Left lung (tissue), 10 donors: ENCODE measurements around the gene GPR158. TPM values are rescaled to one million over a fixed set of nuclear protein-coding genes. Genes with fewer than 3 reads are reported as not detected.

ENCODE experiments used
- ATAC-seq: fragments of 200-7000 bp; cut with Tn5 transposase; one replicate; pipeline ENCODE4 v1.9.1; 2020; ENCODE audit warnings: moderate library complexity
- DNase-seq, 4 donors: peaks; one replicate each; pipeline ENCODE4 v3.0.0-alpha.2; 2013 to 2020
- H3K27ac ChIP-seq, 2 donors: fragments of 200-600 bp; sonication (generic) in 1 of 2; one replicate each; pipeline versions ENCODE4 v1.5.0 to v1.8.0; 2020 to 2021
- H3K27me3 ChIP-seq, 2 donors: fragments of 200-600 bp; sonication (generic) in 1 of 2; one replicate each; pipeline versions ENCODE4 v1.5.0 to v1.8.0; 2020 to 2021
- H3K36me3 ChIP-seq, 2 donors: fragments of 200-600 bp; sonication (generic) in 1 of 2; one replicate each; pipeline versions ENCODE4 v1.5.0 to v1.8.0; 2020 to 2021
- H3K4me1 ChIP-seq, 2 donors: fragments of 200-600 bp; one replicate each; pipeline ENCODE4 v1.8.0; 2021
- H3K4me3 ChIP-seq, 2 donors: fragments of 200-600 bp; sonication (generic) in 1 of 2; one replicate each; pipeline versions ENCODE4 v1.5.0 to v1.8.0; 2020 to 2021; ENCODE audit warnings: mild to moderate bottlenecking in 1 of 2
- H3K9me3 ChIP-seq, 2 donors: fragments of 200-600 bp; sonication (generic) in 1 of 2; one replicate each; pipeline versions ENCODE4 v1.5.0 to v1.8.0; 2020 to 2021
- intact Hi-C, 2 donors: fragments of 100-400 bp; cut with DNase I; formaldehyde crosslinking; loops; one replicate each; pipeline versions ENCODE4 v1.11.2 to v1.14.2; 2022
- polyA plus RNA-seq, 6 donors: library from polyadenylated mRNA; unstranded; fragments of 120-200 nt; gene quantifications; one replicate each; pipeline ENCODE4 v1.2.1, GENCODE V29; 2013; ENCODE audit not compliant: insufficient read length in 6 of 6
- total RNA-seq, 2 donors: library from RNA; stranded (reverse); fragmentation: NEBNext Ultra II Directional; extraction: Animal tissue kit (Norgen Biotek cat#: 25700); gene quantifications; one replicate each; pipeline ENCODE4 v1.2.1, GENCODE V29; 2021
- TF ChIP-seq, protein P1 (sequence below), 2 donors: fragments of 200-600 bp; sonication (generic) in 1 of 2; IDR thresholded peaks; one replicate each; pipeline versions ENCODE4 v1.5.0 to v1.8.0; 2021; ENCODE audit warnings: antibody characterized with exemption in 2 of 2
- donor health status: DM: no; HTN: yes; CAD: no.
- donor health status: DM: no; HTN: no; CAD: no.

GPR158 gene
- total and polyA plus RNA-seq, 8 donors = 0.05 to 1.5 (median 0.88) TPM

- TF ChIP-seq, protein P1, sequence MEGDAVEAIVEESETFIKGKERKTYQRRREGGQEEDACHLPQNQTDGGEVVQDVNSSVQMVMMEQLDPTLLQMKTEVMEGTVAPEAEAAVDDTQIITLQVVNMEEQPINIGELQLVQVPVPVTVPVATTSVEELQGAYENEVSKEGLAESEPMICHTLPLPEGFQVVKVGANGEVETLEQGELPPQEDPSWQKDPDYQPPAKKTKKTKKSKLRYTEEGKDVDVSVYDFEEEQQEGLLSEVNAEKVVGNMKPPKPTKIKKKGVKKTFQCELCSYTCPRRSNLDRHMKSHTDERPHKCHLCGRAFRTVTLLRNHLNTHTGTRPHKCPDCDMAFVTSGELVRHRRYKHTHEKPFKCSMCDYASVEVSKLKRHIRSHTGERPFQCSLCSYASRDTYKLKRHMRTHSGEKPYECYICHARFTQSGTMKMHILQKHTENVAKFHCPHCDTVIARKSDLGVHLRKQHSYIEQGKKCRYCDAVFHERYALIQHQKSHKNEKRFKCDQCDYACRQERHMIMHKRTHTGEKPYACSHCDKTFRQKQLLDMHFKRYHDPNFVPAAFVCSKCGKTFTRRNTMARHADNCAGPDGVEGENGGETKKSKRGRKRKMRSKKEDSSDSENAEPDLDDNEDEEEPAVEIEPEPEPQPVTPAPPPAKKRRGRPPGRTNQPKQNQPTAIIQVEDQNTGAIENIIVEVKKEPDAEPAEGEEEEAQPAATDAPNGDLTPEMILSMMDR (IDR thresholded peaks at IDR 0.05) = no peak
- ATAC-seq (no peak), DNase-seq (no peak)
- H3K4me3 ChIP-seq = no peak overlapping the region
- H3K9me3 ChIP-seq = peaks cover 0 to 22% of the 10 kb centered on the region in 2 donors
- no peaks in the 10 kb centered on the region for H3K36me3 ChIP-seq
- intact Hi-C loops = no loop called here
- H3K27ac ChIP-seq = no peak overlapping the region
- no peaks in the 10 kb centered on the region for H3K27me3 ChIP-seq
- no peaks in the 10 kb centered on the region for H3K4me1 ChIP-seq
These were observed 278.8 kb downstream of the GPR158 start for GRCh38 chr10:25453619-25454018.

DNA sequence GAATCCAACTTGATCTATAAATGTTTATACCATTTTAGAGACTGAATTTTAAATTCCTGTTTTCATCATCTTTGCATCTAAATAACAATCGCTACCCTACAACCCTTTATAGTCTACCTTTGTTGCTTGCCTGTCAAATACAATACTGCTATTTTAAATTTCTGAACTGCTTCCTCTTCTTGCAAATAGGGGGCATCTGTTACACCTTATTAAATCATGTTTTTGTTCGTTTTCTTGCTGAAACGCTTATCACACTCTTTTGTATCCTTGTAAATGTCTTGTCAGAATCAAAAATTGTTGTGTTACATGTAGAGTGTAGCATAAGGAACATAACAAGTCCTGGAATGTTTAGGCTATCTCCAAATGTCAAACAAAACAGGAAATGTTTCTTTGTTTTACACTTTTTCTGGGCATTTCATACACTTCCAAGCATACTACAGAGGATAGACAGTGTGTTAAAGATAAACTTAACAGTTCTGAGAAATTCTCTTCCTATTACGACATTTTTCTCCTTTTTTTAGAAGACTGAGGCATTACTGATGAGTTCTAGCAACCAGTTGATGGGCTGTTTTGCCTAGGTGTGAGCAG, 281.3 kb downstream of the GPR158 start:
- no peaks in the 10 kb centered on the region for H3K36me3 ChIP-seq
- H3K4me3 ChIP-seq = no peak overlapping the region
- DNase-seq (no peak), ATAC-seq (no peak)
- no peaks in the 10 kb centered on the region for H3K4me1 ChIP-seq
- no peaks in the 10 kb centered on the region for H3K27me3 ChIP-seq
- no peak overlapping the region for H3K27ac ChIP-seq
- TF ChIP-seq, protein P1 (IDR thresholded peaks at IDR 0.05) = no peak
- peaks cover 0 to 19% of the 10 kb centered on the region in 2 donors for H3K9me3 ChIP-seq
- intact Hi-C loops = no loop called here

DNA sequence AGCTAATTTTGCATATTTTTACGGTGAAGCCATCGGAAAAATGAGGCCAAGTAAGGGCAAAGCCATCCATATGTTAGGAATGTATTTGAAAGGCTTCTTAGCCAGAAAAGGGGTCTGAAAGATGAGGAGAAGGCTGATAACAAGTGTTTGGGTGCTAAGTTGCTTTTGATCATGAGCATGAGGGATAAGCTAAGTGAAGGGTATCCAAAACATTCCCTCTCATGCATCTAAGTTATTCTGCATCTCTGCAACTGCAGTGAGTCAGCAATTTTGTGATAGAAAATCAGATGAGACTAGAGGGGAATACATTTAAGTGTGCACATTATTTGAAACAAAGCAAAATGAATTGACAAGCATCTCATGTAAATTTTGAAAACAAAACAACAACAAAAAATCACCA, 282.8 kb downstream of the GPR158 start:
- ATAC-seq (no peak), DNase-seq (no peak)
- TF ChIP-seq, protein P1 (IDR thresholded peaks at IDR 0.05) = no peak
- Histone ChIP-seq H3K27me3 (no peaks in the 10 kb centered on the region), H3K4me1 (no peaks in the 10 kb centered on the region), H3K27ac (no peak overlapping the region), H3K9me3 (peaks cover 0 to 21% of the 10 kb centered on the region in 2 donors), H3K4me3 (no peak overlapping the region), H3K36me3 (no peaks in the 10 kb centered on the region)
- intact Hi-C loops = no loop called here

- H3K4me1 ChIP-seq = no peaks in the 10 kb centered on the region
- TF ChIP-seq, protein P1 (IDR thresholded peaks at IDR 0.05) = no peak
- DNase-seq (peak in 1 of 4 donors; percentile 43), ATAC-seq (no peak)
- no peak overlapping the region for H3K4me3 ChIP-seq
- H3K27me3 ChIP-seq = no peaks in the 10 kb centered on the region
- H3K9me3 ChIP-seq = peaks cover 0 to 10% of the 10 kb centered on the region in 2 donors
- intact Hi-C loops = no loop called here
- no peak overlapping the region for H3K27ac ChIP-seq
- H3K36me3 ChIP-seq = no peaks in the 10 kb centered on the region
These were observed 291.0 kb downstream of the GPR158 start for GRCh38 chr10:25465582-25466372.

- H3K9me3 ChIP-seq = peaks cover 0 to 15% of the 10 kb centered on the region in 2 donors
- H3K27ac ChIP-seq = no peak overlapping the region
- H3K27me3 ChIP-seq = no peaks in the 10 kb centered on the region
- no peaks in the 10 kb centered on the region for H3K4me1 ChIP-seq
- TF ChIP-seq, protein P1 (IDR thresholded peaks at IDR 0.05) = no peak
- intact Hi-C loops = no loop called here
- H3K4me3 ChIP-seq = no peak overlapping the region
- ATAC-seq (no peak), DNase-seq (no peak)
- no peaks in the 10 kb centered on the region for H3K36me3 ChIP-seq
These were observed 293.1 kb downstream of the GPR158 start for GRCh38 chr10:25467881-25468280.
